ENCODE results near the gene PLXNA3.
"Not testable (repeated sequence)": the region's sequence is repeated elsewhere in the genome, so short reads cannot be mapped to it uniquely, and the experiment has no call there.

PLXNA3 gene

DNA sequence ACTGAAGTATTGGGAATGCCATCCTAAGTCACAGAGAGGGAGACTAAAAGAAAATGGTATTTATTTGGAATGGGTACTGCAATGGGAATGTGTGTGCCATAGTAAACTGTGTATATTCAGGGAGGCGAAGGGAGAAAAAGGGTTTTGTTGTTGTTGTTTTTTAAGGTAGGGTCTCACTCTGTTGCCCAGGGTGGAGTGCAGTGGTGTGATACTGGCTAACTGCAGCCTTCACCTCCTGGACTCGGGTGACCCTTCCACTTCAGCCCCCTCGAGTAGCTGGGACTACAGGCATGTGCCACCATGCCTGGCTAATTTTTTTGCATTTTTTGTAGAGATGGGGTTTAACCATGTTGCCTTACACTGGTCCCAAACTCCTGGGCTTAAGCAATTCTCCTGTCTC, 36.6 kb downstream of the PLXNA3 start:
- no peak for TF ChIP-seq POLR2A (IDR thresholded peaks at IDR 0.05; ENCODE audit: low read depth, low read length)
- TF ChIP-seq TAF1 (IDR thresholded peaks at IDR 0.05; ENCODE audit: borderline replicate concordance, low read depth, low read length), result no peak
- no peak for TF ChIP-seq POLR2AphosphoS5 (IDR thresholded peaks at IDR 0.05; ENCODE audit: low read depth, low read length)
- DNase-seq (ENCODE audit: insufficient read length), result no peak
- no peak for FAIRE-seq

DNA sequence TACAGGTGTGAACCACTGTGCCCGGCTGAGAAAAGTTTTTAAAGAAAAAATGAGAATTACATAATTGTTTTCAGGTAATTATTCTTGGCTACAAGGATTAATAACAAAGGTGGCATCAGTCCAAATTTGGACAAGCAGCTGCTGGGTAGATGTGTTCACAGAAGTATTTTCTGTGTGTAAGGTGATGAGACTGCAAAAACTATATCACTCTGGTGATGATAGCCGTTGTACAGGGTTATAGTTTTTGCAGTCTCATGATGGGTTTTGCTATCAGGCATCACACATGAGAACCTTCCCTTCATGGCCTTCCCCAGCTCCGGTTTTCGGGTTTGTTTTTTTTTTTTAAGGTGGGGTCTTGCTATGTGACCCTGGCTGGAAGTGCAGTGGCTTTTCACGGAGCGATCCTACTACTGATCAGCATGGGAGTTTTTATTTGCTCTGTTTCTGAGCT, 37.4 kb downstream of the PLXNA3 start:
- FAIRE-seq (no peak), DNase-seq (ENCODE audit: insufficient read length) (no peak)
- TF ChIP-seq POLR2A (IDR thresholded peaks at IDR 0.05; ENCODE audit: low read depth, low read length), result no peak
- no peak for TF ChIP-seq TAF1 (IDR thresholded peaks at IDR 0.05; ENCODE audit: borderline replicate concordance, low read depth, low read length)

DNA sequence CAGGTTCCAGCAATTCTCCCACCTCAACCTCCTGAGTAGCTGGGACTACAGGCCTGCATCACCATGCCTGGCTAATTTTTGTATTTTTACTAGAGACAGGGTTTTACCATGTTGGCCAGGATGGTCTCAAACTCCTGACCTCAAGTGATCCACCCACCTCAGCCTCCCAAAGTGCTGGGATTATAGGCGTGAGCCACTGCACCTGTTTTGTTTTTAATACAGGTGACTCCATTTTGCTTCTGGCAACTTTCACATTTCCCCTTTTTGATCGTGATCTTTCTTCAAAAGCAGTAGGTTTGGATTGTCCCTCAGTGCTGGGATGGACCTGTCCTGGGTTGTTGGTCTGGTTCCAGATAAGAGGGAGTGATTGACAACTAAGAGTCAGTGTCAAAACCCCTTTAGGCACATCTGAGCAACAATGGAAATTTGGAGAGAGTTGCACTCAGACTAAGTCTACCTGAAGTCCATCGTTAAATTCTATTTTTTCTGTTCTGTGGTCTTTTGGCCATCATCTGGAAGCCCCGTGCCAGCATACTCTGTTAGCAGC, 38.6 kb downstream of the PLXNA3 start:
- FAIRE-seq, result peak; percentile 21
- not testable (repeated sequence) for DNase-seq (ENCODE audit: insufficient read length)

DNA sequence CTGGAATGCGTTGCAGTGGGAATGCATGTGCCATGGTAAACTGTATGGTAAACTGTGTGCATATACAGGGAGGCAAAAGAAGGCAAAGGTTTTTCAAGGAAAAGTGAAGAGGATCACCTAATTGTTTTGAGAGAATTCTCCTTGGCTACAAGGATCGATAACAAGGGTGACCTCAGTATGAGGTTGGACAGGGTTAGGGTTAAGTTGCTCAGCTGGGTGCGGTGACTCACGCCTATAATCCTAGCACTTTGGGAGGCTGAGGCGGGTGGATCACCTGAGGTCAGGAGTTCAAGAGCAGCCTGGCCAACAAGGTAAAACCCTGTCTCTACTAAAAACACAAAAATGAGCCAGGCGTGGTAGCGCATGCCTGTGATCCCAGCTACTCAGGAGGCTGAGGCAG, 43.3 kb downstream of the PLXNA3 start:
- not testable (repeated sequence) for DNase-seq (ENCODE audit: insufficient read length); FAIRE-seq

DNA sequence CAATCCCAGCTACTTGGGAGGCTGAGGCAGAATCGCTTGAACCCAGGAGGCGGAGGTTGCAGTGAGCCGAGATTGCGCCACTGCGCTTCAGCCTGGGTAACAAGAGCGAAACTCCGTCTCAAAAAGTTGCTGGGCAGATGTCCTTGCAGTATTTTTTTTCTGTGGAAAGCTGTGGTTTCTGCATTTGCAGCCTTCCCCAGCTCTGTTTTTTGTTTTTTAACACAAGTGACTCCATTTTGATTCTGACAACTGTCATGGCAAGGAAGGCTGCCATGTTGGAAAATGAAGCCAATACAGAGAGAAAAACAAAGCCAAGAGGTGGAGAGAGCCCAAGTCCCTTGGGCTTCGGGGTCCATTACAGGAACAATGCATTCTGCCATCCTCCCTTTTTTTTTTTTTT, 44.0 kb downstream of the PLXNA3 start:
- no peak for DNase-seq (ENCODE audit: insufficient read length)
- TF ChIP-seq POLR2AphosphoS5 (IDR thresholded peaks at IDR 0.05; ENCODE audit: low read depth, low read length) (no peak), TAF1 (IDR thresholded peaks at IDR 0.05; ENCODE audit: borderline replicate concordance, low read depth, low read length) (no peak), POLR2A (IDR thresholded peaks at IDR 0.05; ENCODE audit: low read depth, low read length) (no peak)
- FAIRE-seq, result no peak

DNA sequence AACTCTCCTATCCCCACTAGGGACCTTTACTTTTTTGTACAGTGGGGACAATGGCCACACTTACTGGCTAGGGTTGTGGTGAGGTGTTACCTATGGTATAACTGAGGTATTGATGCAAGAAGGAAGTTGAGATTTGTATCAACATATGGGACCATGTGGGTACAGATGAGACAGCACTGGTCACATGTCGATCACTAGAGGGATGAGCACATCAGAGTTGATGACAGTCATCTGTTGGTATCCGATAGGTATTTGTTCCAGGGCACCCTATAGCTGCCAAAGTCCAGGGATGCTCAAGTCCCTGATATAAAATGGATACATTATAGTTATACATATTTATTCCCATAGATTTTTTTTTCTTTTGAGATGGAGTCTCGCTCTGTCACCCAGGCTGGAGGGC, 44.9 kb downstream of the PLXNA3 start:
- FAIRE-seq, result no peak
- TF ChIP-seq POLR2AphosphoS5 (IDR thresholded peaks at IDR 0.05; ENCODE audit: low read depth, low read length), result no peak
- no peak for TF ChIP-seq TAF1 (IDR thresholded peaks at IDR 0.05; ENCODE audit: borderline replicate concordance, low read depth, low read length)
- no peak for TF ChIP-seq POLR2A (IDR thresholded peaks at IDR 0.05; ENCODE audit: low read depth, low read length)
- DNase-seq (ENCODE audit: insufficient read length), result no peak

DNA sequence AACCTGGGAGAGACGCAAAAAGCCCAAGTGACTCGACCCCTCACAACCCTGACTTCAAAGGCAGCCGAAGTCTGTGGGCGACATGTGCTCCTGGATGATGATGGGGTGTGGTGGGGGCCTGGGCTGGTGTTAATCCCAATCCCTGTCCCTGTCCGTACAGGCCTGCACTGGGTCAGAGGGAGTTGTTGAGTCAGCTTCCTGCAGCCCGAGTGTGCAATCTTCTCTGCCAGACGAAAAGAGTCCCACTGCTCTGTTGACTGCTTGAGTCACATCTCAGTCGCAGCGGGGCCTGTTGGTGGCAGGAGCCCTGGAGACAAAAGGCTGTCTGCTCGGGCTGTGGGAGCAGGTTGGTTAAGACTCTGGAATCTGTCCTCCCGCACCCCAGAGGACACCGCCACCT, 47.7 kb downstream of the PLXNA3 start:
- DNase-seq (ENCODE audit: insufficient read length) (no peak), FAIRE-seq (no peak)
- no peak for TF ChIP-seq TAF1 (IDR thresholded peaks at IDR 0.05; ENCODE audit: borderline replicate concordance, low read depth, low read length)
- no peak for TF ChIP-seq POLR2AphosphoS5 (IDR thresholded peaks at IDR 0.05; ENCODE audit: low read depth, low read length)
- TF ChIP-seq POLR2A (IDR thresholded peaks at IDR 0.05; ENCODE audit: low read depth, low read length), result no peak

DNA sequence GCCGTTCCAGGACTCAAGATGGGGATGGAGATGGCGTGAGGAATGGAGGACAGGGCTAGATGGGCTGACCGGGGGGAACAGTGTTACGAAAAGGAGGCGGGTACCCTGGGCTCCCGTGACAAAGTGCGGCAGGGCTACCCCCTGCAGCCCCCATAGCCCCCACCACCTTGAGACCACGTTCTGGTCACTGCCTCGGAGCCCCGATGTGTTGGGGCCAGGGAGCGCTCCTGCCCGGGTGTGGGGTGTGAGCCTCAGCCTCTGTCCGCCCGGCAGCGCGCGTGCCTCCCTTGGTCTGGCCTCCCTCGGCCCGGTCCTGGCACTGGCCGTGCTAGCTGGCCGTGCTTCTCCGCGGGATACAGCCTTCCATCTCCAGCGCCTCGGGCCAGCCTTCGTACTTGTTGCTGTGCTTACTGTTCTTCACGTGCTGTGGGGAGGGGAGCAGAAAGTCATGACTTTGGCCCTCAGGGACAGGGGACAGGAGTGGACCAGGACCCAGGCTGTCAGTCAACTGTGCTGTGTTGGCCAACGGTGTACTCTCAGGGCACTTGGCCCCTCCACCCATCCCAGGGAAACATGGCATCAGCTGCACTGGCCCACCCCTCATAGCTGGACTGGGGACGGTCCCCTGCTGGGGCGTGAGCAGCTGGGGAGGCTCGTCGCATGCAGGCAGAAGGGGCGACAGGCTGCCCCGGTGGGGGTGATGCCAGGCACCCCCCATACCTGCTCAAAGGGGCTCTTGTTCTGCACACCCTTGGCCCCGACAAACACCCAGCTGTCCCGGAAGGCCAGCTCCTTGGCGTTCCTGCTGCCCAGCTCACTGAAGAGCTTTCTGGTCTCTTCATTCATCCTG, 48.6 kb downstream of the PLXNA3 start:
- no peak for FAIRE-seq
- TF ChIP-seq POLR2A (IDR thresholded peaks at IDR 0.05; ENCODE audit: low read depth, low read length), result no peak
- no peak for TF ChIP-seq TAF1 (IDR thresholded peaks at IDR 0.05; ENCODE audit: borderline replicate concordance, low read depth, low read length)
- TF ChIP-seq POLR2AphosphoS5 (IDR thresholded peaks at IDR 0.05; ENCODE audit: low read depth, low read length), result no peak
- no peak for DNase-seq (ENCODE audit: insufficient read length)

DNA sequence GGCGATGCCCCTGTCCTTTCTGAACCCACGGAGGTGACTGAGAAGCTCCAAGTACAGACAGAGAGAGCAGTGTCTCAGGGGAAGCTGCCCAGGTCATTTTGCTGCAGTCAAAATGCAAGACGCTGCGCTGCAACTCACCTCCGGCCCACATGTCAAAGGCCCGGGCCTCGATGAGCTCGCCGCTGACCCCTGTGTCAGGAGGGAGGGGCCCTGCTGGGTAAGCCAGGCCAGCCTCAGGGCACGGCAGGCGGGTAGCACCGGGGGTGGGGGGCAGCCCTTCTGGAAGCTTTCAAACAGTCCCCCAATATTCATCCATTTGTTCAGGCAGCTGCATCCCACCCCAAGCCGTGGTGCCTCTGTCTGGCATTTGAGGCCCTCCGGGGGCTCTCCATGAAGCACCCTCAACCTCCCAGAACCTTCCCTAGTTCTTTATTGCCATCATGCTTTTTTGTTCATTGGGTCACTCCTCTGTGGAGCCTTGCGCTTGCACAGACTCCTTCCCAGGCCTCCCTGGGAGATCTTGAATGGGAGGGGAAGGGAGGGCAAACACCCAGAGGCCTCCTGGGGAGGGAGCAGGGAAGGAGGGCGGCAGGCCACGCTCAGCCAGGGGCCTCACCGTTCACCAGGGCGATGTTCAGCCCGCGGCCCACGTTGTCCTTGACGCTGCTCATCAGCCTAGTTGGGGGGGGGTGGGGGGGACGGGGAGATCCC, 49.7 kb downstream of the PLXNA3 start:
- FAIRE-seq (no peak), DNase-seq (ENCODE audit: insufficient read length) (no peak)
- TF ChIP-seq TAF1 (IDR thresholded peaks at IDR 0.05; ENCODE audit: borderline replicate concordance, low read depth, low read length) (no peak), POLR2AphosphoS5 (IDR thresholded peaks at IDR 0.05; ENCODE audit: low read depth, low read length) (no peak), POLR2A (IDR thresholded peaks at IDR 0.05; ENCODE audit: low read depth, low read length) (no peak)

DNA sequence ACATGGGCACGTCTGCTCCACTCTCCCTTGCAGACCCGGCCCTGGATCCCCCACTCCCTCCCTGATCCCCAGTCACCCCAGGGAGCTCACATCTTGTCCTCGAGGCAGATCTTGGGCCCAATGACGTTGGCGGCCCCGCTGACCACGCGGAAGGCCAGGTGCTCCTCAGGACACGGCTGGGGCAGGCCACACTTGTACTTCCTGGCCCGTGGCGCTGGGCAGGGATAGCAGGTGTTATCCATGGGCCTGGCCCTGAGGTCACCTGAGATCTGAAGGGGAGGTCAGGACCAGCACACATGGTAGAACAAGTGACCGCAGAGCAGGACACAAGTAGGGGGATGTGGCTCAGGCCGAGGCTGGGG, 50.3 kb downstream of the PLXNA3 start:
- DNase-seq (ENCODE audit: insufficient read length) (no peak), FAIRE-seq (no peak)
- TF ChIP-seq TAF1 (IDR thresholded peaks at IDR 0.05; ENCODE audit: borderline replicate concordance, low read depth, low read length), result no peak
- TF ChIP-seq POLR2A (IDR thresholded peaks at IDR 0.05; ENCODE audit: low read depth, low read length), result no peak
- no peak for TF ChIP-seq POLR2AphosphoS5 (IDR thresholded peaks at IDR 0.05; ENCODE audit: low read depth, low read length)

DNA sequence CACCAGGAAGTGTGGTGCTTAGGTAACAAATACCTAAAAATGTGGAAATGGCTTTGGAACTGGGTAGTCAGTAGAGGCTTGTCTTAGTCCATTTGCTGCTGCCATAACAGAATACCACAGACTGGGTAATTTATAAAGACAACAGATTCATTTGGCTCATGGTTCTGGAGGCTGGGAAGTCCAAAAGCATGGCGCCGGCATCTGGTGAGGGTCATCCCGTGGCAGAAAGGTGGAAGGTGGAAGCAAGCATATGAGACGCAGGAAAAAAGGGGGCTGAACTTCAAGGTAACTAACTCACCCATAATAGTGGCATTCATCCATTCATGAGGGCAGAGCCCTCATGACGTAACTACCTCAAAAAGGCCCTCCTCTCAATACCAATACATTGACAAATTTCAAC, 51.4 kb downstream of the PLXNA3 start:
- DNase-seq (ENCODE audit: insufficient read length) (no peak), FAIRE-seq (no peak)
- TF ChIP-seq TAF1 (IDR thresholded peaks at IDR 0.05; ENCODE audit: borderline replicate concordance, low read depth, low read length) (no peak), POLR2AphosphoS5 (IDR thresholded peaks at IDR 0.05; ENCODE audit: low read depth, low read length) (no peak), POLR2A (IDR thresholded peaks at IDR 0.05; ENCODE audit: low read depth, low read length) (no peak)

DNA sequence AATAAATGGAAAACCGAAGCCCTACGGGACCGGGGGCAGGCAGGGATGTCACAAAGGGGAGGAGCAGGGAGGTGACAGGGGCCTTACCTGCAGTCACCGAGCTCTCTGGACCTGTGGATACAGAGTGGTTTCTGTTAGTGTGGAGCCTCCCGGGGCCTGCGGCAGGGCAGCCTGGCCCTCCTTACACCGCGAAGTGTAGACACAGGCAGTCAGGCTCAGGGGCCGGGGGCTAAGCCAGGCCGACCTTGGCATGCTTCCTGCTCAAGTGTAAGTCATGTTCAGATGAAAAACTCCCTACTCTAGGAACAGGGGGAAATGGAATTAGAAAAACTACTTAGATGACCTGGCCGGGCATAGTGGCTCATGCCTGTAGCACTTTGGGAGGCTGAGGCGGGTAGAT, 53.7 kb downstream of the PLXNA3 start:
- DNase-seq (ENCODE audit: insufficient read length) (no peak), FAIRE-seq (no peak)
- TF ChIP-seq POLR2AphosphoS5 (IDR thresholded peaks at IDR 0.05; ENCODE audit: low read depth, low read length), result no peak
- TF ChIP-seq TAF1 (IDR thresholded peaks at IDR 0.05; ENCODE audit: borderline replicate concordance, low read depth, low read length), result no peak
- TF ChIP-seq POLR2A (IDR thresholded peaks at IDR 0.05; ENCODE audit: low read depth, low read length), result no peak

Data from GM12892 (cell line).